HPDE6-E6E7 (cell line): ENCODE measurements around the gene NTRK2.
"Not testable (repeated sequence)": the region's sequence is repeated elsewhere in the genome, so short reads cannot be mapped to it uniquely, and the experiment has no call there.

ENCODE experiments used
- DNase-seq: peaks from one replicate; pipeline ENCODE4 v3.0.0; 2011; ENCODE audit warnings: missing footprints; ENCODE audit errors: extremely low spot score

The NTRK2 gene

DNA sequence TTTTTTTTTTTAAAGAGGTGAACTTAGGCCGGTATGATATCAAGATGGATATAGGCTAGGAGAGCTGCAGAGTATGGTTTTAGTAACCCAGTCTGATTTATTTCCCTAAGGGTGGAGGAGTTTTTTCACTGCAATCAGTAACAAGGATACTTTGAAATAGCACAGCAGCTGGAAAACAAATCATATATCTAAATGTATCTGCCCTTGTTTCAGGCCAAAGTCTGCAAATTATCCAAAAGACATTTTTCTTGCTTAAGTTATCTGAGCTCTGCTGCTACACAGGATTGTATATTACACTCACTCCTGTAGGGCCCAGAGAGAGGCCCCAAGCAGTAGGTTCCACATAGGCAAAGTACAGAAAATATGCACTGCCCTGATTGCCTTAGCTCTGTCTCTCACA is 222.4 kb downstream of the NTRK2 start:
- DNase-seq, result no peak

GRCh38 chr9:84893419-84894128 is 224.0 kb downstream of the NTRK2 start:
- no peak for DNase-seq

DNA sequence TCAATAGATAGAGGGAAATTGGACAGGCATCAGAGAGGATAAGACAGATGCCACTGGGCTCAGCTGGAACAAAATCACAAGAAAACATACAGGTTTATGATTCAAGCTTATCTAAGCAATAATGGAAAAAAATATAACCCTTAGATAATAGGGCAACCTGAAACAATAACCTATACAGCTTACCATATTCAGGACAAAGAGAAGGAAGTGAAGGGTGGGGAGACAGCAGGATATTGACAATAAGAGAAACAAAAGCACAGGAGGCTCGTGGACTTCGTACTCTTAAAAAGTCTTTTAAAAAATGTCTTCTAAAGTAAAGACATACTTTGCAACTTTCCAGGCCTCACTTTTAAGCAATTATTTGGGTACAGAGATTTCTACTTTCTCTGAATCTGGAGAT is 225.3 kb downstream of the NTRK2 start:
- DNase-seq, result no peak

DNA sequence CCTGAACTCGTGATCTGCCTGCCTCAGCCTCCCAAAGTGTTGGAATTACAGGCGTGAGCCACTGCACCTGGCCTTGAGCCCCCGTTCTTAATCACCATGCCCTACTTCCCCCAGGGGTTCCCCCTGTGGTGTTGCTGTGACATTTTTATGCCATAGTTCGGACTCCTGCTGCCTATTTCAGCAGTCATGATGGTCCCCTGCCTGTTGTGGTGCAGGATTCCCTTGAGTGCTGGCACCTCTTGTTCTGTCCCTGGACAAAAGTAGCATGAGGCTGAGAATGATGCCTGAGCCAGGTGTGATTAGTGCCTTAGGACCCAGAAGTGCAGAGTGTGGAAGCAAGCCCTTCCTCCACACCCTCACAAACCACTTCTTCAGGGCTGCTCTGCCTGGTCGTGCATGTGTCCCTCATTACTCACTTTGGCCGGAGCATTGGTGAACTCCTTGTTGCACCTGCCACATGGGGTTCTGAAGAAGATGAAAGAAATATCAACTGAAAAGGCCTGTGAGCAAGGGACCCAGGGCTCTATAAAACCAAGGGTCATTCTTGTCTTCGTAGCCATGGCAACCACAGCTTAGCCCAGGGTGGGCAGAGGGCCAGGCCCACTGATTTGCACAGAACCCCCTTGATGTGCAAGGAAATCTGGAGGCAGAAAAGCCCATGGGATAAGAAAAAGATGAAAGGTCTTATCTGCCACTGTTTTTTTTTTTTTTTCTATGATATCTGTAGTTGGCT is 228.0 kb downstream of the NTRK2 start:
- DNase-seq, result no peak

DNA sequence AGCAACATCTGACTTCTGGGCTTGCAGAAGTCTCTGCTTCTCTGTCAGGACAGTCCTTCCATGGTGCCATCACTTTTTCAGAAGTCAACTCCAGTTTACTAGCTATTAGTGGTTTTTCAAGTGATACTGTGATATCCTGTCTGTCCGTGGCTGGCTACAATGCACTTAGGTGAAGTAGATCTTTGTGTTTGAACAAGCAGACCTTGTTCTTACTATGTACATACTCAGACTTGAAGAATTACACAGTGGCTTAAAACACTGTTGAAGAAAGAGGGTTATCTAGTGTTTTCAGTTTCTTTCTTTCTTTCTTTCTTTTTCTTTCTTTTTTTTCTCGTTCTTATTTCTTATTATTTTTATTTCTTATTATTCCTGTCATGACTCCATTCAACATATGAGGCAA is 228.7 kb downstream of the NTRK2 start:
- no peak for DNase-seq

DNA sequence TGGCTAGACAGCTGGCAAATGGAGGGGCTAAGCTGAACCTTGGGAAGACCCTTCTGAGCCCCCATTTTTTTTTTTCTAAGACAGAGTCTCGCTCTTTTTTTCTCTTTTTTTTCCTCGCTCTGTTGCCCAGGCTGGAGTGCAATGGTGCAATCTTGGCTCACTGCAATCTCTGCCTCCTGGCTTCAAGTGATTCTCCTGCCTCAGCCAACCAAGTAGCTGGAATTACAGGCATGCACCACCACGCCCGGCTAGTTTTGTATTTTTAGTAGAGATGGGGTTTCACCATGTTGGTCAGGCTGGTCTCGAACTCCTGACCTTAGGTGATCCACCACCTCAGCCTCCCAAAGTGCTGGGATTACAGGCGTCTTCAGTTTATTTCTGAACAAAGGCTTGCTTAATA is 229.1 kb downstream of the NTRK2 start:
- not testable (repeated sequence) for DNase-seq

- DNase-seq, result no peak
Observed at GRCh38 chr9:84899326-84899725, 229.8 kb downstream of the NTRK2 start.

DNA sequence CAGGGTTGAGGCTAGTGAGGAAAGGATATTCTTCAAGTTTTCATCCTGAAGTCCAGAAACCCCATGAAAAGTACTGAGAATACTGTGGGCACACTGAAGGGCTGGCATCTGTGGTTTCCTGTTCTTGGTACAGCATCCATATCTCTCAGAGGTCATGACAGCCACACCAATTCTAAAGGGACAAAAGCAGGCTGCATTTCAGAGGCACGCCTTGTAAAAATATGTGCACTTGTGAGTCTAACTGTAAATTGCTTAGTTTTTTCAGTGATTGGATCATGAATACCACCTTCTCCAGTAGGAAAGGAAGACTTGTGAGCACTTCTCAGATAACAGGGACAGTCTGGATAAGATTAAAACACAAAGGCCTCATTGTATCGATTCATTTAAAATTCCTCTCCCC is 230.9 kb downstream of the NTRK2 start:
- DNase-seq, result no peak

DNA sequence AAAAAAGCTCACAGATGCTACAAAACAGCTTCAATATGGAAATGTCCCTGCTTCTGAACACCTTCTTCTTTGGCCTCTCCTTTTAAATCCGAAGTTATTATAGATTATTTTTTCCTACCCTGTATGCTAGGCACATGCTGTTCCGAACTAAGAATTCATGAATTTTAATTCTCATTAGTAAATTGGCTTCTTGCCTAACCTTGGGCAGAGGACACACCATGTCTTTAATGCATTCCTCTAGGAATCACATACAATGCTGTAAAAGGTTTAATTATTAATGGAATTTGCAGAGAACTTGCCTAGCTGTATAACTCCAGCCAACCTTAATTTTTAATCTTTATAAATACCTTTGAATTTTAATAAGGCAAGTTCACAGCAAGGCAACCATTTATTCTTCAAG is 234.4 kb downstream of the NTRK2 start:
- no peak for DNase-seq

DNA sequence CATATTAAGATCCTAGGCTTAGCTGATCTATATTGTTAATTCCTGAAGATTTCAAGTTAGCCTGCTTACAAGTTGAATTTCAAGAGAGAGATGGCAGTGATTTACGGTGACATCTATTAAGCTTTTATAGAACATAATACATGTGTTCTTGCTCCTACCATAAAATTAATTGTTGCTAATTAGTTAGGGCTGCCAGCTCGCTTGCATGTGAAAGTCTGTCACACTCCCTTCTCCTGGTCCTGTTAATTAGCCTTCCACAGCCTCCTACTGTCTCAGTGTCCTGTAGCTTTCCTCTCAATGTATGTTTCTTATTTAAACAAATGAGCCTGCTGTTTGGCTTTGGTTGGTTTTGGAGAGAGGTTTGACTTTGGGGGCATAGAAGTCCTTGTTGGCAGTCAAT is 247.2 kb downstream of the NTRK2 start:
- DNase-seq, result no peak

DNA sequence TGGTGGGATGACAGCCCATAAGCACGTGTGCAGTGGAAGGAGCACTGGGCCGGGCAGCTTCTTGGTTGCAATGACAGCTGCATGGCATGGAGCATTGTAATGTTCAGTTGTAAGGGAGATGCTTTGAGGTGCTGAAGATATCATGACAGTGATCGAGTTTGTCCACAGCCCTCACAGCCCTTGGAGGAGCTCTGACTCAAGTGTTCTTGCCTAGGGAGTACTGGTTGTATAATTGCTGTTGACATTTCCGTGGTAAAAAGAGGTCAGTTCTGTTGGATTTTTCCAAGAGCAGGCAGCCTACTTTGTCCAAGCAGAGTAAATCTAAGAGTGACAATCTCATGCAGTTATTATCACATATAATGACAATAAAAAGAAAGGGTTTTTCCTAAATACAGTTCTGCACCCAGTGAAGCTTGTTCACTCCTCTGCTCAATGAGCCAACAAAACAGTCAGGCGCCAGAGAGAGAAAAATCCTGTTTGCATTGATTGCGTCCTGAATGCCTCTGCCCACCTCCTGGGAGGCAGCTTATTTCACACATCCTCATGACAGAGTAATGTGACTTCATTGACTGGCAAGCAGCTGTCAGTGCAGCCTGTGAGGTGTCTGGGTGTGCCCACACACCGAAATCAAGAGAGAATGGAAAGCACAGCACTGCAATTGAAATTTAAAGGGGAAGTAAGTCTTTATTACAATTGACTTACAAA is 248.0 kb downstream of the NTRK2 start:
- no peak for DNase-seq

DNA sequence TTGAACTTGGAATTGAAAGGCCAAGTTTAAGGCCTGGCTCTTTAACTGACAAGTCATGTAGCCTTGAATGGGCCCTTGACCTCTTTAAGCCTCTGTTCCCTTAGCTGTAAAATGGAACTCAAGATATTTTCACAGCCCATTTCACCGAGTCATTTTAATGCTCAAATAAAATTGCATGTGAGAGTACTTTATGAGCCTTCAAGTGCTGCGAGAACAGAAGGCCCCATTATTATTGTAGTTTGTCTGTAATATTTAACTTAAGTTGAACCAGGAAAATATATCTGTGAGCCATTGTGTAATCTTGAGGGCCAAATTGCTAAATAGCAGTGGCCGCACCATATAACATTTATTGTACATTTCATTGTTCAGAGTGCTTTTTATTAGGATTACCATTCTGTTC is 249.9 kb downstream of the NTRK2 start:
- DNase-seq, result no peak

DNA sequence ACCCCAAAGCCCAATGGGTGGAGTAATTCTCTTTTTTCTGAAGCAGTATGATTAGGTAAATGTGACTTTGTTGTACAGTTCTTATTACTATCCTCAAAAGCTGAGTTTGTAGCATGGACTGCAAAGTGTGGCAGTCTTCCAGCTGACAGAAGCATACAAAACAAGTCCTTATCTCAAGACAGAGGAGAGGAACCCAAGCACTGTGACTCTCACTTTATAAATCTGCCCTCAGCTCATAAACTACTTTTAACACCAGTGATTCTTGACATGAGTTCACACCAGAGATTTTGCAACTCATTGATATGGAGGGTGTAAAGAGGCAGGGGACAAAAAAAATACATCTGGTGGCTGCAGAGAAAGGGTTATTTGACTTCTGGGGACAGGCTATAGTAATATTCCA is 251.6 kb downstream of the NTRK2 start:
- DNase-seq, result no peak

GRCh38 chr9:84922051-84922450 is 252.5 kb downstream of the NTRK2 start:
- DNase-seq, result no peak

GRCh38 chr9:84924266-84924665 is 254.7 kb downstream of the NTRK2 start:
- DNase-seq, result no peak

GRCh38 chr9:84925225-84925872 is 255.8 kb downstream of the NTRK2 start:
- DNase-seq, result no peak

DNA sequence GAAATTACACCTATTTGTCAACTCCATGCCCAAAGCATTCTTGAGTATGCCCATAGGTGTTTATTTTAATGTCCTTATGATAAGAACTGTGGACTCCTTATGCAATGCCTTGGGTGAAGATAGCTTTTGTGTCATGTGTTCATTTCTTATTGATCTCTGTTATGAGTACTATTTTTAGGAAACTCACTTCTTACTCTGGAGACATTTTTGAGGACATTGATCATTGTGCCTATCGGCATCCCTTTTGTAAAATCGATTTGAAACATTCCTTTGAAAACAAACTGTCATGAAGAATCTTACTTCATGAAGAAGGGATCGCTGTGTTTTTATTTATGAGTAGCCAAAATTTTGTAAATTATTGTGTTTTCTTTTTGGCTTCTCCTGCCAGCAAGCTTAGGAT is 257.3 kb downstream of the NTRK2 start:
- DNase-seq, result no peak

DNA sequence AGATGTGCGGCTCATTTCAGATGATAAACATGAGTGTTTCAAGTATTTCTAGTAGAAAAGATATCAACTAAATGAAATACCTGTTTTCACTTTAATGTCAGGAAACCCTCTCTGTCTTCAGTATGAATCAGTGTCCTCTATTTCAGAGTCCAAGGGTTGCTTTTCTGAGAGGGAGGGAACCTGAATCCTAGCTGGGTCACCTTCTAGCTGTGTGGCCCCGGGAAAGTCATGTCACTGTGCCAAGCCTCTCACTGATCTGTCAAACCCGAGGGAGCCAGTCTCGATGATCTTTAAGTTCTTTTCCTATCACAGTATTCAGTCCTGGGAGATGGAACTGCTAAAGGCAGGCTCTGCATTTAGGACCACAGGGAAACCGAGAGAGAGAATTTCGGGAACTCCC is 258.9 kb downstream of the NTRK2 start:
- DNase-seq, result no peak

GRCh38 chr9:84929068-84929467 is 259.5 kb downstream of the NTRK2 start:
- no peak for DNase-seq

- no peak for DNase-seq
Observed at GRCh38 chr9:84932915-84933527, 263.5 kb downstream of the NTRK2 start.

DNA sequence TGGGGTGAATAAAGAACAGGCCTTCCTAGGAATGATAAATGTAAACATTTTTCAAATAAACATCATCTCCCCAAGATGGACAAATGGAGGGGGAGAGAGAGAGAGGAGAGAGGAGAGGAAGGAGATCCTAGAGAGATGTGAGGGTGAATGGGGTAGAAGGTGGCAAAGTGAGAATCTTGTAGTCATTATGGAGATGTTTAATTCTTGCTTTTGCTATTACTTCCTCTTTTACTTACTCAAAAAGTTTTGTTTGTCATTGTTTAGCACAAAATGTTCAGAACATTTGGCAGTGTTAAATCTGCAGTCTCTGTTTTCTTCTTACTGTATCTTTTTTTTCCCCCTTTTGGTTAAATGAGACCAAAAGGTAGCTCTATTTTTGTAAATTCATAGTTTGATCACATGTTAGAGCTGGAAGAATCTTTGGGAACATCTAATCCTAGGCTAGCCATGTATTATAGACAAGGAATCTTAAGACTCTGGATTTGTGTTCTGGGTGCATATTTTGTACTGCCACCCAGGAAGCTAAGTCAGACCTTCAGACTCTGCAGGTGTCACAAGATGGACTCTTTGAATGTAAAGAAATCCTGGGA is 266.1 kb downstream of the NTRK2 start:
- no peak for DNase-seq

- no peak for DNase-seq
Observed at GRCh38 chr9:84937180-84937579, 267.7 kb downstream of the NTRK2 start.
